Measurements from ENCODE around the gene HCFC1R1.
"Not testable (repeated sequence)": the region's sequence is repeated elsewhere in the genome, so short reads cannot be mapped to it uniquely, and the experiment has no call there.

DNA sequence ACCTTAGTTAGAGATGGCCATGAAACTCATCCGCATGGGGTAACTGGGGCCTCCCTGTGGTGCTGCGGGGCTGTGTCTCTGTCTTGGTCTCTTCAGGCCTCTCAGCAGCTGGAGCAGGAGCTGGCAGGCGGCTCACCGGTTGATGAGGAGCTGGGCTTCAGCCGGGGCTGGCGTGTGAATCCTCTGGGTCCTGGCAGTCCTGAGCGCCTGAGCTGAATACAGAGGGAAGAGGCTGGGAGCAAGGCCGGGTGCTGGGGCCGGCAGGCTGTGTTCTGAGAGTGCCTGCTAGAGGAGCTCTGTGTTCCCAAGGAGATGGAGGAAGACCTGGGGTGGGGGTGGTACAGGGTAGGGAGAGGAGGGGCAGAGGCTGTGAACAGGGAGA is 32.0 kb upstream of the HCFC1R1 start:
- TF ChIP-seq POLR2A (IDR thresholded peaks at IDR 0.05; ENCODE audit: extremely low read depth, insufficient read length) = not testable (repeated sequence)
- TF ChIP-seq, protein P1, sequence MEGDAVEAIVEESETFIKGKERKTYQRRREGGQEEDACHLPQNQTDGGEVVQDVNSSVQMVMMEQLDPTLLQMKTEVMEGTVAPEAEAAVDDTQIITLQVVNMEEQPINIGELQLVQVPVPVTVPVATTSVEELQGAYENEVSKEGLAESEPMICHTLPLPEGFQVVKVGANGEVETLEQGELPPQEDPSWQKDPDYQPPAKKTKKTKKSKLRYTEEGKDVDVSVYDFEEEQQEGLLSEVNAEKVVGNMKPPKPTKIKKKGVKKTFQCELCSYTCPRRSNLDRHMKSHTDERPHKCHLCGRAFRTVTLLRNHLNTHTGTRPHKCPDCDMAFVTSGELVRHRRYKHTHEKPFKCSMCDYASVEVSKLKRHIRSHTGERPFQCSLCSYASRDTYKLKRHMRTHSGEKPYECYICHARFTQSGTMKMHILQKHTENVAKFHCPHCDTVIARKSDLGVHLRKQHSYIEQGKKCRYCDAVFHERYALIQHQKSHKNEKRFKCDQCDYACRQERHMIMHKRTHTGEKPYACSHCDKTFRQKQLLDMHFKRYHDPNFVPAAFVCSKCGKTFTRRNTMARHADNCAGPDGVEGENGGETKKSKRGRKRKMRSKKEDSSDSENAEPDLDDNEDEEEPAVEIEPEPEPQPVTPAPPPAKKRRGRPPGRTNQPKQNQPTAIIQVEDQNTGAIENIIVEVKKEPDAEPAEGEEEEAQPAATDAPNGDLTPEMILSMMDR (IDR thresholded peaks at IDR 0.05; ENCODE audit: low read depth, low read length) = not testable (repeated sequence)

All from NB4 (cell line).